Measurements from ENCODE around the gene KLF16. TPM values are rescaled to one million over a fixed set of nuclear protein-coding genes. Genes with fewer than 3 reads are reported as not detected.
A peak's percentile ranks its signal among the peaks of the same experiment; 100 is the strongest.

Gene KLF16
- total RNA-seq, 2 donors from 2014 or later = 9.9 to 12.9 TPM

DNA sequence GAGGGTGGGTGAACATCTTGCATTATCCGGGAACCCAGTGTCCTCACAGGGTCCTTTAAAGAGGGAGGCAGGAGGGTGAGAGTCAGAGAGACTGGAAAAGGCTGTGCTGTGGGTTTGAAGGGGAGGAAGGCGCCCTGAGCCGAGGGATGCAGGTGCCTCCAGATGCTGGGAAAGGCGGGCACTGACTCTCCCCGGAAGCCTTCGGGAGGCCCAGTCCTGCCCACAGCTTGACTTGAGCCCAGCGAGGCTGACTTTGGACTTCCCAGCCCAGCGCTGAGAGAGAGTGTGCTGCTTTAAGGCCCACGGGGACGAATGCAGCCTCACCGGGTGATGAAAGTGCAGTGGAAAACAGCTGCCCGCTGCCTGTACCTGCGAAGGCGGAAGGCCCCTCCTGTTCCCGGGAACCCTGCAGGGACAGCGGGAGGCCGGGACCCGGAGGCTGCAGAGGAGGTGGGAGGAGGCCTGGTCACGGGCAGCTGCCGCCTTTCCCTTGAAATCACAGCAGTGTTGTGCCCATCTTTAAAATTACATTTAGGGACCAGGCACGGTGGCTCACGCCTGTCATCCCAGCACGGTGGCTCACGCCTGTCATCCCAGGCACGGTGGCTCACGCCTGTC, 31.2 kb downstream of the KLF16 start:
- DNase-seq (no peak), ATAC-seq (no peak)
- intact Hi-C loops (cut with DNase I) = no loop called here

DNA sequence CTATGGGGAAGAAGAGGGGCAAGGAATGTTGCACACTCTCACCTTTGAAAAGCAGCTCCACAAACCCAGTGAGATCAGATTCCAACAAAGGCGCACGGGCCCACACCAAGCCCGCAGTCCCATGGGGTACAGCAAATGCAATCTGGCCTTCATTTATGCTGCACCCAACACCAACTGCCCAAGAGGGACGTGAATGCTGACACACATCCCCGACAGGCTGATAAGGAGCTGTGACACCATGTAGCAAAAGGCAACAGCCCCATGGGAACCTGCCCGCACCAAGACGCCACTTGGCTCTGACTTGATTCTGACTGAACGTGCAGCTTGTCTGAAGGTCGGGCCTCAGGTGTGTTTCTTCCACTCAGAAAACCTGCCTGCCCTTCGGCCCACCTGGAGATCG, 32.4 kb downstream of the KLF16 start:
- ATAC-seq = no peak
- intact Hi-C loops (cut with DNase I) = no loop called here
- no peak for DNase-seq

DNA sequence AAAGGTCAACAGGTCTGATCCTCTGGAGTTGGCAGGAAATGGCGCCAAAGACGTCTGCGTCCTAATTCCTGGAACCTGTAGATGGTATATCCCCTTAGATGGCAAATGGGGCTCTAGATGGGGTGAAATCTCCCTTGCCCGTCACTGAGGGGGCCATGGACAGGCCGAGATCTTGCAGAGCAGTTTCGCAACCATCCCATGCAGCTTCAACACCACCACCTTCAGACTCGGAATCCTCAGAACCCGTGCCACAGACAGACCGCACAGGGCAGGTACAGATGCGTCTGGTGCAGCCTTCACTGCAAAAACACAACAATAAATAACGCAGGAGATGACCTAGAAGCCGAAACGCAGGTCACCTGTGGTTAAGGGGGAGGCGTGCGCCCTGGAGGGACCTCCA, 32.8 kb downstream of the KLF16 start:
- intact Hi-C loops (cut with DNase I) = no loop called here
- ATAC-seq = no peak
- no peak for DNase-seq

DNA sequence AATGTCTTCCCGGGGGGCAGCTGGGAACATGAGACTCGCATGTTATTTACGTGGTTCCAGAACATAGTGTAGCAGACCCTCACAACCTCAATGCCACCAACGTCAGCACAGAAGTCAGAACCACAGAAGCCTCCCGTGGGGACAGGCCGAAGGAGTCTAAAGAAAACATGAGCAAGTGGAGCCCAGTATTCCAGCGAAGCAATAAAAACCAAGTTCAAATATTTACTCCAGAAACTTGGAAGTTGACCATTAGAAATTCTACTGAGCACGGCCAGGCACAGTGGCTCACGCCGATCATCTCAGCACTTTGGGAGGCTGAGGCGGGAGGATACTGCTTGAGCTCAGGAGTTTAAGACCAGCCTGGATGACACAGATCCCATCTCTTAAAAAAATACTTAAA, 33.4 kb downstream of the KLF16 start:
- ATAC-seq (no peak), DNase-seq (no peak)
- intact Hi-C loops (cut with DNase I) = no loop called here

DNA sequence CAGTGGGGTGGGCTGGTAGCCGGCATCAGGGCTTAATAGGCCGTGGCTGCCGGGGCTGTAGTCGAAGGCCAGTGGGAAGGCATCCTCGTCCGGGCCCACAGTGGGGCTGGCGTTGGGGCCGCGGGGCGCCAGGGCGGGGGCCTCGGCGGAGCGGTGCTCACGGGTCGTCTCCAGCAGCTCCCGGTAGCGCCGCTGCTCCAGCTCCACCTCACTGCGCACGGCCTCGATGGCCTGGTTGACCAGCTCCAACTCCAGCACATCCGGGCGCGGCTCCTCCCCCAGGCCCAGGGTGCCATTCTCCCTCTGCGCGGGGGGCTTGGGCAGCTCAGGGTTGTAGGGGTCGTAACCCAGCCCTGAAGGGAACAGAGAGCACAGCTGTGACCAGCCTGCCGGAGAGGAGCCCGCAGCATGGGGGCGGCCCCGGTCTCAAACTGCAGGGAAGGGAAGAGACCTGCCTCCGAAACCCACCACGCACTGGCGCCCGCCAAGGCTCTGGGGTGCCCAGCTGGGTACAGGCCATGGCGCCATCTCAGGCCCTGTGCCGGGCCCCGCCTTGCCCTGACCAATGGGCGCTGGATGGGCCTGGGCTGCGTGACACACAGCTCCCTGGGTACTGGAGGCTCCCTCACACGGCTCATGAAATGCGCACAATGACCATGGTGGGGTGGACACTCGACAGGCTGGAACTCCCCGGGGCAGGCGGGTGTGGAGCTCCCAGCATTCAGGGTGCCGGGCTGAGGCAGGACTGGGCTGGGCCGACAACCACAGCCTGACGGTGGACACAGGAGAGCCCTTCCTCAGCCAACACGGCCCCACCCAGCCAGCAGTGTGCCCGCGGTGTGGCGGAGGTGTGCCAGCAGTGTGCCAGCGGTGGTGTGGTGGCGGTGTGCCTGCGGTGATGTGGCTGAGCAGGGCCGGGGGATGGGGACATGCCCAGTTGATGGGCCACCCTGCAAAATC, 34.8 kb downstream of the KLF16 start:
- intact Hi-C loops (cut with DNase I) = no loop called here
- DNase-seq = no peak
- no peak for ATAC-seq

DNA sequence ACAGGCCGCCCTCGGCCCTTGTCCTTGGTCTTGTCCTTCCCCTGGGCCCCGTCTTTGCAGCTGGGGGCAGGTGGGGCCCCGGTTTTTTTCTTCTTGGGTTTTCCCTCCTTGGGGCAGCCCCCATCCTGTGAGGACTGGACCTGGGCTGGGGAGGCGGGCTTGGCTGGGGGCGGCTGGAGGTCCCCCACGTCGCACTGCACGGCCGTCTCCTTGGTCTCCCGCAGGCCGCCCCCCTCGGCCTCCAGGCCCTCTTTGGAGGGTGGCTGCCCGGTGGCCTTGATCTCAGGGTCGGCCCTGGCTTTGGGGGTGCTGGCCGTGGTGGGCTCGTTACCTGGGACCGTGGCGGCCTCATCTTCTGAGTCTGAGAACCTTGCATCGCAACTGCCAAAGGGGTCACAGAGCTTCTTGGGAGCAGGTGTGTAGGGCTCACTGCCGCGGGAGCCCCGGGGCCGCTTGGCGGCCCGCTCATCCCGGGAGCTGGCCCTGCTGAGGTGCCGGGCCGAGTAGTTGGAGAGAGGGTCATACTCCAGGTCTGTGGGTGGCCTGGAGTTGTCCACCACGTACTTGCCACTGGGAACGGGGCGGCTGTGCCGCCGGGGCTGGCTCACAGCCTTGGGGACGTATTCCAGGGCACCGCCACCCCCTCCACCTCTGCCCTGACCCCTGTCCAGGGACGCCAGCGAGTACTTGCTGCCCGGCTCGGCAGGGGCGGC, 35.7 kb downstream of the KLF16 start:
- DNase-seq (no peak), ATAC-seq (no peak)
- intact Hi-C loops (cut with DNase I) = no loop called here

DNA sequence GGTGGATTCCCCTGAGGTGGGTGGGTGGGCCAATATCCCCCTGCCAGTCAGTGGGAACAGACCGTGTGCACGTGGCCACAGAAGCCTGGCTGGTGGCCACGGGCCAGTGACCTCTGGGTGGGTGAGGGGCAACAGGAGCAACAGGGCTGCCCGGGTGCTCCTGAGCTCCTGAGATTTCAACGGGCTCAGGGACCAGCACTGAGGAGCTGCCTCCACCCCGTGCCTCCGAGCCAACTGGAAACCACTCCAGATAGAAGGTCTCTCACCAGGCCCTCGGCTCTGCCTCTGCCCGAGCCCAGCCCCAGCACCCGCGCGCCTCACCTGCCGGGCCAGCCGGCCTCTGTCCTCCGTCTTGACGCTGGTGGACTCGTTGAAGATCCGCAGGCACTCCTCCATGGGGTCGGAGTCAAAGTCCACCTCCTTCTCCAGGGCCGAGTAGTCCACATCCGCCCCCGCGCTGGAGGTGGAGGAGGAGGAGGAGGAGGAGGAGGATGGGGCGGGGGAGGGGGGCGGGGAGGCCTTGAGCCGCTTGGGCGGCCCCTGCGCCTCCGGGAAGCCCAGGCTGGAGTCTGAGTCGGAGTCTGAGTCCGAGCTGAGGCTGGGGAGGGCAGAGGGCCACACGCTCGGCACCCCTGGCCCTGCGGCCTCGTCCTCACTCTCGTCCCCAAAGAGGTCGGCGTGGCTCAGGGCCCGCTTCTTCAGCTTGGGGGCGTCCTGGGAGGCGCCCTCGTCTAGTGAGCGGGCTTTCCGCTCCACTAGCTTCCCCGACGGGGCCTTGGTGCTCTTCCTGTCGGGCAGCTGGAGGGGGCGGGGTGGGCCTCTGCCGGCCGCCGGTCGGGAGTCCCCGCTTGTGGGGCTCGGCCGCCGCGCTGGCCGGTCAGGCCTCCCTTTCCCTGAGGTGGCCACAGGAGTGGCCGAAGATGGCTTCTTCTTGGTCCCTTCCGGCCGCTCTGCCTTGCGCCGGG, 36.5 kb downstream of the KLF16 start:
- ATAC-seq = peak; percentile 16 to 45
- DNase-seq = no peak
- intact Hi-C loops (cut with DNase I) = no loop called here

DNA sequence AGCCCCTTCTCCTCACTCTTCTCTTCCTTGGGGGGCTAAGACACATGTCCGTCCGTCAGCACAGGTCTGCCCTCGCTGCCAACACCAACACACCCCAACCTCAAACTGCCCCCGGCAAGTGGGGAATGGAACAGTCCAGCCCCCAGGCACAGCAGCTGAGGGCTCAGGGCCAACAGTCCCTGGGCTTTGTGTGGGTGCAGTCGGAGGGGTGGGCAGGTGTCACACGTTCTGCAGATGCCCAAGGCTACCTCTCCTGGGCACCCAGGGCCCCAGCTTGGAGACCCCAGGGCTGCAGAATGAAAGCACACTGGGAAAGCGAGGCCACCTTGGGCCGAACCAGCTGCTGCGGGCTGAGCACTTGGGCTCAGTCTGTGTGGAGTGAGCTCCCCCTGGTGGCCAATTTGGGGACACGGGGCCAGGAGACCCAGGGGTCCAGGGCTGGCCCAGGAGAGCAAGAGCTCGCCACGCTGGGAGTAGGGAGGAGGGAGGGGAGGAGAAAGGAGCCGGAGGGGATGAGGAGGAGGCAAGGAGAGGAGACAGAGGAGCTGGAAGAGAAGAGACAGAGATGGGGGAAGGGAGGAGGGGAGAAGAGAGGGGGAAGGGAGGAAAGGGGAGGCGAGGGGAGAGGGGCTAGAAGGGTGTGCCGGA, 37.3 kb downstream of the KLF16 start:
- DNase-seq = peak; percentile 82
- peak; percentile 82 to 90 for ATAC-seq
- intact Hi-C loops (cut with DNase I) = no loop called here

DNA sequence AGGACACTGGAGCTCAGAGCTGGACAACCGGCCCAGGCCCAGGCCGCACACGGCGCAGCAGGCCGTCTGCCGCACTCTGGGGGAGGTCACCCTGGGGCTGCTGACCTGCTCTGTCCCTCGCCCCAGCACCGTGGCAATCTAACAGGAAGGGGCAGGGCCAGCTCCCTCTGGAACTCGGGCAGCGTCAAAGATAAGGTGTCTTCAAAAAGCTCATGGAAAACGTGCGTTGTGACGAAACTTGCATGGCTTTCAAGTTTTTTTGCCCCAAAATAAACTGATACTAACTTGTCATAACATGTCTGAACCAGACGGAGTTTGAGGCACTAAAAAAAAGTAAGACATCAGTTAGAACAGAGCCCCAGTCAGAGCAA, 39.1 kb downstream of the KLF16 start:
- ATAC-seq = no peak
- intact Hi-C loops (cut with DNase I) = no loop called here
- no peak for DNase-seq

DNA sequence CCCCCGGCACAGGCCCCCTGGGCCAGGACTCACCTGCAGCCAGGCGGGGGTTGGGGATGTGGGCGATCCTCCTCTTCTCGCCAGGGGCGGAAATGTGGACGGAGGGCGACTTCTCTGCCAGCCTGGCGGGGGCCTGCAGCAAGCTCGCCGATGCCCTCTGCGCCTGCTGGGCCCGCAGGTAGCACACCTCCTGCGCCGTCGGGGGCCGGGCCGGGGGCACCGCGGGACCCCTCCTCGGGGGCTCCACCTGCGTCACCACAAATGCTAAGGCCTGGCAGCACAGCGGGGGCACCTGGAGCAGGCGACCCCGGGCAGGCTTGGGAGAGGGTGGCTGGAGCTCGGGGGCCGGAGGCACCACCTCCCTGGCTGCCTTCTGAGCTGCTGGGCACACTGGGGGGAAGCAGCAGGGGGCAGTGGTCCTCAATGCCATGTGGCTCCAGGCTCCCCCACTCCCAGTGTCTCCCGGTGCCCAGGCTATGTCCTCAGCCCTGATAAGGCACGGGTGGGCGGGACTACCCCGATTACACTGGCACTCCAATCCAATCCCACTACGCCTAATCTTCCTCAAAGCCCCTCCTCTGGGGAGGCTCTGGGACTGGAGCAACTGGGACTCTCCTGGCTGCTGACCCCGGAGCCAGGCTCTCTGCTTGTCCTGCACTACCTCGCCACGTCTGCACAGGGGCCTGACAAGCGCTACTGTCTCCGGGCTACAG, 39.7 kb downstream of the KLF16 start:
- DNase-seq (no peak), ATAC-seq (no peak)
- intact Hi-C loops (cut with DNase I) = no loop called here

DNA sequence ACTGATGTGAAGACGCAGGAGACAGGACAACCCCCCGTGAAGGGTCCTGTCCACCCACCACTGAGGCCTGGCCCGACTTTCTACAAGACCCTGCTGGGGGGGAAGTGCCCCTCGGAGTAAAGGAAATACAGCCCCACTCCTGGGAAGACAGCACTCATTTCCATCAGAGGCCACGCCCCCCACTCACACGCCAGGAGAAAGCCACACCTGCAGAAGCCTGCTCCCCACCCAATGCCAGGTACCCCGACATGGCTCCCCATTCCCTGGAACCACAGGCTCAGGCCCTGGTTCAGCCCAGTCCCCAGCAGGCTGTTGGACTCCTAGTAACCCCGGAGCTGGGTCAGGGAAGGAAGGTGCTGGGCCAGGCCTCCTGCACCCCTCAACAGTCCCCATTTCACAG, 40.4 kb downstream of the KLF16 start:
- ATAC-seq (no peak), DNase-seq (no peak)
- intact Hi-C loops (cut with DNase I) = no loop called here

DNA sequence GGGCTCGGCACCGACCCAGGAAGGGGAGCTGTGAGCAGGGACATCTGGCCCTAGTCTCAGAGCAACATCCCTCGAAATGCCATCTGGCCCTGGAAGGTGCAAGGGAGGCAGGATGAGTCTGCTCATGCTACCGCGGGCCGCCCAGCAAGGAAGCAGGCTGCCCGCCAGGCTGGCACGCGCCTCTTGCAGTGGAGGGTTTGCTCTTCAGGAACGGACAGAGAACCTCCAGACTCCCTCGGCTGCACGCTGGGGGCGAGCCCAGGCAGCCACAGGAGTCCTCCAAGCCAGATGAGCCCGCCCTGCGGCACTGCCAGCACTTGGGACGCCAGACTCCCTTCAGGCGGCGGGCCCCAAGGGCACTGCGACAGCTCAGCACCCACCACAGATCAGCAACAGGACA, 41.2 kb downstream of the KLF16 start:
- ATAC-seq = no peak
- intact Hi-C loops (cut with DNase I) = no loop called here
- no peak for DNase-seq

DNA sequence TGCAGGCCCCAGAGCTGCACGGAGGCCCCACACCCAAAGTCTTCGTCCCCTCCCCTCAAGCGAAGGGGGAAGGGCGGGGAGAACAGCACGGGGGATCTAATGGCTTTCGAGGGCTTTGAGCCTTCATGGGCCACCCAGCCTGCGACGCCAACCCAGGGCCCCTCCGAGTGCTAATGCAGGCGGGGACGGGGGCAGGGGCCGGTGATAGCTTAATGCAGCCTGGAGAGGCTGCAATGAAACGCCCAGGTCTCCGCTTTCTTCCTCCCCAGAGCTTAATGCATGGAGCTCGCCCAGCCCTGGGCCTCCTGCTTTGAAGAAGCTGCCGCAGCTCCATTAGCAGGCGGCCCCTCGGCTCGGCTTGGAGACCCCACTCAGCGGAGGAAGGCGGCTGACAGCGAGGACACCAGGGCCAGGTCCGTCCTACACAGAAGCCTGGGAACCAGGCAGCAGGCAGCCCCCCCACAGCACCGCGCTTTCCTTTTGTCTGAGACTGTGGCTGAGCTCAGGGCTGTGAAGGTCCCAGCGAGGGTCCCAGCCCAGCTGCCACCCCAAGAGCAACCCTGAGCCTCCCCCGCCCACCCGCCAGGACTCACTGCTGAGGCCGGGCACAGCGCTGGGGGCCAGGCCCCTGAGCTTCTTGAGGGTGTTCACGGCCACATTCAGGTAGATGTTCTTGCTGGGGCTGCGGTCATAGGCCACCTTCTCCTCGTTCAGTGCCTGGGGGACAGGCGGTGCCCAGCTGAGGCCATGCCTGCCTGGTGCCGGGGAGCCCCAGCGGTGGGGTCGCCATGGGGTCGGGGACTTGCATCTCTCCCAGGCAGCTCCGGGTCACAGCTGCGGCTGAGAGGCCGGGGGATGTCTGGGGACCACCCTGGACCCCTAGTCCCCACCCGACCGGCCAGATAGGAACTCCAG, 43.8 kb downstream of the KLF16 start:
- ATAC-seq = no peak
- DNase-seq = no peak
- intact Hi-C loops (cut with DNase I) = no loop called here

DNA sequence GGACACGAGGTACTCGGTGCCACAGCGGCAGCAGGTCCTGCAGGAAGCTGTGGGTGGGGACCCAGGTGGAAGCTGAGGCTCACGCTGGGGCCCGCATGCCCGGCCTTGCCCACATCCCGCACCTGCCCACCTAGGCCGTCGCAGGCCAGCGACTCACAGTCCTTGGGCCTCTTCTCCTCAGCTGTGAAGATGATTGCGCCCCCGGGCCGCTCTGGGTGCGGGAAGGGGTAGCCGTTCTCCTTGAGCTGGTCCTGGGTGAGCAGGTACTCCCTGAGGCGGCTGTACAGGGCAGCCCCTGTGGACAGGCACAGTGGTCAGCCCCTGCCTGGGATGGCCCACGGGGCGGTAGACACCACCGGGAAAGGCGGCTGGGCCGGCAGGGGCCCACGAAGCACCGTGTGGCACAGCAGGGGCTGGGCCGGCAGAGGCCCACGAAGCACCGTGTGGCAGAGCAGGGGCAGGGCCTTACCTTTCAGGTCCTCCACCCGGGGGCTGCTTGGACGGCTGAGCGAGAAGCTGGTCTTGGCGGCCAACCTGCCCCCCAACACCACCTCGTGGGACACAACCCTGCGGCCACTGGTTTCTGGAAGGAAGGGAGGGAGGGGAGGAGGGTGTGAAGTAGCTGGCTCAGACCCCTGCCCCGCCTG, 44.7 kb downstream of the KLF16 start:
- DNase-seq (no peak), ATAC-seq (no peak)
- intact Hi-C loops (cut with DNase I) = no loop called here

DNA sequence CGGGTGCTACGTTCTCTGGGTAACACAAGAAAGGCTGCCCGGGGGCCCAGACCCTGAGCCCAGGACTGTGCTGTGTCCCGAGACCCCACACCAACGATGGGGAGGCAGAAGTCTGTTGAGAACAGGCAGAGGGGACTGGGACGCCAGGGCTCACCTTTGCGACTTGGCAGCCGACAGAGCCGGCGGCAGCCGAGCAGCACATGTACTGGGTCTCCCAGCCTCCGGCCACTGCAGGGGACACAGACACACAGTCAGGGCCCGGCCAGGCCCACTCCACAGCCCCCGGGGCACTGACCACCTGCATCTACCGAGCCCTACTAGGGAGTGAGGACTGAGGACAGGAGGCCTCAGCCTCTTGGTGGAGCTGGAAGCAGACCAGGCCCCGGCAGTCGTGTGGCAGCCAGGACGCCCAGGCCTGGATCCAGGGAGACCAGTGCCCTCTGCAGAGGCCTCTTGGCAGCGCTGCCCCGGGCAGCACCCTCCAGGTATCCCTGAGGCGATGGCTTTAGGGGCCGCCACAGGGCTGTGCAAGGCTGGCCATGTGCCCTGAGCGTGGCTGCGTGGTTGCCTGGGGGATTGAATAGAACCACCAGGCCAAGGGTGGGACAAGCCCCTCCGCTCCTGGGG, 45.7 kb downstream of the KLF16 start:
- intact Hi-C loops (cut with DNase I) = no loop called here
- ATAC-seq (no peak), DNase-seq (no peak)

Measured in left cardiac atrium (tissue), 4 donors.